ENCODE data around the gene HIF1AN.

Gene HIF1AN

DNA sequence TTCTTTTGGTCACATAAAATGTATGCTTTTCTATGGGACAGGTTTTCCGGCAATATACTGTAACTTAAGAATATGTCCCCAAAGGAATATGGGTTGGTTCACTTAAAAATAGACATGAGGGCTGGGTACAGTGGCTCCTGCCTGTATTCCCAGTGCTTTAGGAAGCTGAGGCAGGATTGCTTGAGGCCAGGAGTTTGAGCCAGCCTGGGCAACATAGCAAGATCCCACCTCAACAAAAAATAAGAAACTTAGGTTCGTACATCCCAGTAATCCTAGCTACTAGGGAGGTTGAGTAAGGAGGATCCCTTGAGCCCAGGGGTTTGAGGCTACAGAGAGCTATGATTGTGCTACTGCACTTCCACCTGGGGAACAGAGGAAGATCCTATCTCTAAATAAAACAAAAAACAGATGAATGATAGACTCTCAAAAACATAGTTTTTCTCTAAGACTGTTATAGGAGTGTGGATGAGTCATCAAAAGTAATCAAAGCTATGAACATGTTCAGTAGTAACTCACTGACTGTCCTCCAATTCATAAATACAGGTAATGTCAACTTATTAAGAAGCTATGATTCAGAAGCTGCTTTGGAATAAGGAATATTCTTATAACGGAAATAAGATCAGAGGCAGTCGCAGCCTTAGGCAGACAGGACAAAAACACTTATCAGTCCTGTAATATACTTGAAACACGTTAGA lies 13.5 kb upstream of the HIF1AN start:
- DNase-seq = no peak

- no peak for DNase-seq
These were observed 12.8 kb upstream of the HIF1AN start for GRCh38 chr10:100522945-100523344.

GRCh38 chr10:100524206-100524605 lies 11.5 kb upstream of the HIF1AN start:
- DNase-seq = no peak

- no peak for DNase-seq
These were observed 11.1 kb upstream of the HIF1AN start for GRCh38 chr10:100524638-100525037.

DNA sequence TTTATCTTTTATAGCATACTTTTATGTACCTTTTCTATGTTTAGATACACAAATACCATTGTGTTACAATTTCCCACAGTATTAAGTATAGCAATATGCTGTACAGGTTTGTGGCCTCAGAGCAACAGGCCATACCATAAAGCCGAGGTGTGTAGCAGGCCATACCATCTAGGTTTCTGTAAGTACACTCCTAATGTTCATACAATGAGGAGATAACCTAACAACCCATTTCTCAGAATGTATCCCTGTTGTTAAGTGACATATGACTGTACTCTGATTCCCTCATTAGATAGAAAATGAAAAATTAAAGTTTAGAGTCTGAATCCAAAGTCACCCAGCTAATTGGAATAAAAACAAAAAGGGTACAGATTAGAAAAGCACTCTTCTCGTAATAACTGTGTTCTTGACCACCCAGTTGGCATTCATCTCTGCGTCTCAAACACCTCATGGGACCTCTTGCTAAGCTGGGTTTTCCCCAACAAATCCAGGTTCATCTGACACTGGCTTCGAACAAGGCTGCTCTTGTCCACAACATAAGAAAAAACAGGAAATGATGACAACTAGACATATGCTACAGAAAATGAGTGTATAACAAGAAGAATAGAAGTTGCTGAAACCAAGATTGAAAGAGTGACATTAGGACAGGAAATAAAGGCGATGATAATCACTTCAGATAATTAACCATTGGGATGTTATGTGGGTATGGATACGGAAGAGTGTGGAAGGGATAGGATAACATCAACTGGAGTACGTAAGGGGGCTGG lies 7.4 kb upstream of the HIF1AN start:
- no peak for DNase-seq

GRCh38 chr10:100528921-100529474 lies 6.7 kb upstream of the HIF1AN start:
- DNase-seq = no peak

GRCh38 chr10:100529475-100530298 lies 6.1 kb upstream of the HIF1AN start, which contains the start of gene NDUFB8:
Gene NDUFB8 (minus strand): TSS chr10:100529871. CDS start chr10:100529851, 20 bp downstream.
- peak; percentile 81 to 85 for DNase-seq

GRCh38 chr10:100531761-100532160 lies 4.0 kb upstream of the HIF1AN start:
- DNase-seq = no peak

GRCh38 chr10:100534726-100535125 lies 1.0 kb upstream of the HIF1AN start:
- no peak for DNase-seq

- DNase-seq = no peak
These were observed 417 bp upstream of the HIF1AN start for GRCh38 chr10:100535338-100535714.

DNA sequence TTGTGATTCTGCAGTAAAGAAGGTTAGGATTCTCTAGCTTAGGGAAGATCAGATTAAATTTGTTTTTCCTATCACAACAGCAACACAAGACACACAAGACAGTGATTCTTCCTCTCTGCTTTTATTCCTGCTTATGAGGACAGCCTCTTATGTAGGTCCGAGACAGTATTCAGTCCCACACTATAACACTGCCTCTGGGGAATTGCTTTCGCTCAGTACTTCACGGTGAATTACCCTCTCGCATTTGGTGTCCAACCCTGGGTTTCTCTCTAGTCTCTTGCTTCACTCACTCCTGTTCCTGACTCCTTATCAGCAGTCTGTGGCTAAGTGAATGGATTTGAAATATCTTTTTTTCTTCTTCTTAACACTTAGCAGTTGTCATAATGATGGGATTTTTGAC lies 1.7 kb downstream of the HIF1AN start:
- no peak for DNase-seq

DNA sequence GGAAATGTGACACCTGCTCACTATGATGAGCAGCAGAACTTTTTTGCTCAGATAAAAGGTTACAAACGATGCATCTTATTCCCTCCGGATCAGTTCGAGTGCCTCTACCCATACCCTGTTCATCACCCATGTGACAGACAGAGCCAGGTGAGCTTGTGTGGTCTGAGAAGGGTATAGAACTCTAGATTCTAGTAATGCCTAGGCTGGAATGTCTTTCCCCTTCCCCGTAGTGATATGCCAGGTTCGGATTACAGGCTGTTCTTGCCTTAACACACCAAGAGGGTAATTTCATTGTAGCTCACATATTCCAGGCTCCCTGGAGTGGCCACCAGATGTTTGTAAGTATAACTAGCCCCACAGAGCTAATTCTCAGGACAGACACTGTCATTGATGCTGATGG lies 9.2 kb downstream of the HIF1AN start:
- no peak for DNase-seq

- DNase-seq = no peak
These were observed 15.5 kb downstream of the HIF1AN start for GRCh38 chr10:100551196-100551595.

DNA sequence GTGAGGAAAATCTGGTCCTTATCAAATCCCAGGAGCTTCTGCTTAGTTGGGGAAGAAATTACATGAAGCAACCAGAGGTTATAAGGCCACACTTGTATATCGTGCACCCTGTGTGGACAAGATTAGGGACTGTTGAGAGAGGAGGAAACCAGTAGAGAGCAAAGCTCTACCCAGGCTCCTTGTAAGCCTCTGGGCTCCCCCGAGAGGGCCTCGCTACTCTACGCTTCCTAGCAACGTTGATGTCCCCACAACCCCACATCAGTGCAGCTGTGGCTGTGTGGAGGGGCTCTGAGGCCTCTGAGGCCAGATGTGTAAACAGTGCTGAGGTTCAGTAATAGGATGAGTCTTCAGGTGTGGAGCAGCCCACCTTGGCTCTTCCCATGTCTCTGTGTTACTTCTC lies 16.0 kb downstream of the HIF1AN start:
- no peak for DNase-seq

DNA sequence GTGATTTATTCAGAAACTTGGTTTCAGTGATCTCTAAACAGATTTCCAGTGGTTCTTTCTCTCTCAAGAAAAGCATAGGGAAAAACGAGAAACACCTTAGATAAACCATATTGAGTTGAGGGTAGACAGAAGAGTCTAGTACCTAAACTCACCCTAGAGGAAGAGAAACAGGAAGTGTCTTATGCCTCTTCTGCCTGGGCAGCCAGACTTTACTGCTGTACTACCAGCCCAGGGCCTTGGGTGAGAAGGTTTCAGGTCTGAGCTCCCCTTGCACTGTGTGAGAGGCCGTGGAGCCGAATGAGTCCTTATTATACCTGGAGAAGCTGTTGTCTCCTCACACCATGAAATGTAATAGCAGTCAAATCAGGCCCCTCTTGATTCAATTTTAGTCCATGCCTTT lies 18.2 kb downstream of the HIF1AN start:
- no peak for DNase-seq

- DNase-seq = no peak
These were observed 19.2 kb downstream of the HIF1AN start for GRCh38 chr10:100554902-100555301.

GRCh38 chr10:100560248-100560647 lies 24.5 kb downstream of the HIF1AN start:
- DNase-seq = no peak

DNA sequence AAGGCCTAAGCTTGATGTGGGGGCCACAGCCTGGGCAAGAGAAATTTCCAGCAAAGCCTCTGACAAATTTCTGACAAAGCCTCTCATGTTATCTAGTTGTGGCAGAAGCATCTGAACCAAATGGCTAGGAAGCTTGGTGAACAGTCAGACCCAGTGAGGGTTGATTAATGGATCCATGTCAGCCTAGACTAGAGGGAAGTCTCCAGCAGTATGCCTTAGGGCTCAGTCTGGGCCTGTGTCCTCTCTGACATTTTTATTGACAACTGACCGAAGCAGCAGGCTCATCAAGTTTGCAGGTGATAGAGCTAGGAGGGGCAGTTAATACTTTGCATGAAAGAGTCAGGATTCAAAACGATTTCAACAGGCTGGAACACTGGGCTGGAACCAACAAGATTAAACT lies 25.3 kb downstream of the HIF1AN start:
- DNase-seq = no peak

DNA sequence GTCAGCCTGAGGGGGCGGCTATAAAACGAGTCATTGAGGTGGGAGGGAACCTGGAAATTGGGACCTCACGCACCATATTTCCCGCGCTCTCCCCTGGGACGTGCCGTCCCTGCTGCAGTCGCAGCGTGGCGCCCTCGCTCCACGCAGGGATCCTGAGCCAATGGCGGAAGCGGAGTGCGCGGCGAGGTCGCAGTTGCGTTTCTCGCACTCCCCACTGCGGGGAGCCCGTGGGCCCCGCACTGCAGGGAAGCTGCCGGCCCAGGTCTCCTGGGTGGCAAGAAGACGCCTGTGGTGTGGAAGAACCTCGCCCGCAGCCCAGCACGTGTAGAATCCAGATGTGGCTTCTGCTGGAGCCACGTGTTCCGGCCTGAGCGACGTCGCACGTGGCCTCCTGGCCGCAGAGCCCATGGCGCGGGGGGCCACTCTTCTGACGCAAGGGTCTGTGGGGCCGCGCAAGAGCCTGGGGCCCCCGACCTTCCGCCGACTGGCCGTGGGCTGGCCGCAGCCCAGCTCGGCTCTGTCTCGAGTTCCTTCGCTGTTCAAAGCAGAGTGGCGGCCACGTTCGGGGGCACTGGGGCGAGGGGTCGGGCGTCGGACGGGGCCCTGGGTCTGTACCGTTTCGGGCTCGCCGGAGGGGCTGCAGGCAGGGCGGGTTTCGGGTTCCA lies 26.4 kb downstream of the HIF1AN start:
- DNase-seq = peak; percentile 21 to 50

DNA sequence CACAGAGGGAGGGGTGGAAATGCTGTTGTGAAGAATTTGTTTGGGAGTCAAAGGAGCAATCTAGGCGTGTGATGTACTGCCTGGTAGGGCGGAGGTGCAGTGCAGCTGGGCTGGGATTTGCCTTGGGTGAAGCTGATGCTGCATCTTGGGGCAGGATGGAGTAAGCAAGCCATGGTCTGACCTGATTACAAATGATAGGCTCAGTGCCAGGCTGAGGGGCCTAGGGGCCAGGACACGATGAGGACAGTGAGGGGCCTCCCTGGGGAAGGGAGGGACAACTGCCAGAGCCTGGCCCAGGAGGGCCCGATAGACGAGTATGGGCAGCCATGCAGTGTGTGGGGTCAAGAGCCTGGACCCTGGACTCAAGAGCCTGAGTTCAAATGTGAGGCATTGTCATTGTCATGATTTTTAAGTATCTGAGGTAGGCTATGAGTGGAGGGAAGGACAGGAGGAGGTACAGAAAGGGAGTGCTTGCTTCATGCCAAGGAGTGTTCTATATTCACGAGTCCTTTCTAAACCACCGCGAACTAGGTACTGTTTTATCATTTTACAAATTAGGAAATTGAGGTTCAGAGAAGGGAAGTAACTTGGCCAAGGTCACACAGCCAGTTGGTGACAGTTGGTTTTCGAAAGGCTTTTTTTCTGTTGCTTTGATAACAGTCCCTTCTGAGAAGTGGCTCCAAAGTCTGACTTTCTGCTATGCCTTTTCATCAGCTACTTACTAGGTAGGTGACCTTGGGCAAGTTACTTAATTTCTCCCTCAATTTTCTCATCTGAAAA lies 29.7 kb downstream of the HIF1AN start:
- DNase-seq = no peak

GRCh38 chr10:100566561-100566960 lies 30.8 kb downstream of the HIF1AN start:
- DNase-seq = no peak

- no peak for DNase-seq
These were observed 31.5 kb downstream of the HIF1AN start for GRCh38 chr10:100567249-100567648.
